SK-N-SH treated with all-trans-retinoic acid at 6 μM for 48 hours (cell line): ENCODE data around the gene ID3.

Experiments used
- ARNTL ChIP-seq: fragments of 450-650 bp; formaldehyde crosslinking; IDR thresholded peaks from 2 replicates; pipeline ENCODE4 v1.5.0; 2020; ENCODE audit warnings: low read depth, mild to moderate bottlenecking, moderate library complexity, borderline replicate concordance
- BACH2 ChIP-seq: fragments of 250-450 bp; sonication (Bioruptor Pico); IDR thresholded peaks from 2 replicates; pipeline ENCODE4 v1.9.0; 2021; ENCODE audit warnings: mild to moderate bottlenecking, borderline replicate concordance
- CSRNP3 ChIP-seq: fragments of 250-450 bp; sonication (Bioruptor Pico); IDR thresholded peaks from 2 replicates; pipeline ENCODE4 v1.5.1; 2021; ENCODE audit warnings: mild to moderate bottlenecking, moderate library complexity
- GLIS3 ChIP-seq: fragments of 250-450 bp; sonication (Bioruptor Pico); IDR thresholded peaks from 2 replicates; pipeline ENCODE4 v1.5.0; 2020; ENCODE audit warnings: mild to moderate bottlenecking, moderate library complexity
- OSR1 ChIP-seq: fragments of 250-450 bp; sonication (Bioruptor Pico); IDR thresholded peaks from 2 replicates; pipeline ENCODE4 v1.8.0; 2022; ENCODE audit warnings: moderate library complexity, mild to moderate bottlenecking, inconsistent platforms
- PPARA ChIP-seq: fragments of 250-450 bp; sonication (Bioruptor Pico); IDR thresholded peaks from 2 replicates; pipeline ENCODE4 v1.5.0; 2020; ENCODE audit warnings: mild to moderate bottlenecking, borderline replicate concordance
- RARB ChIP-seq: fragments of 250-450 bp; sonication (Bioruptor Pico); IDR thresholded peaks from 2 replicates; pipeline ENCODE4 v1.8.0; 2021; ENCODE audit warnings: mild to moderate bottlenecking, moderate library complexity
- TCF4 ChIP-seq: fragments of 250-450 bp; sonication (Bioruptor Pico); IDR thresholded peaks from 2 replicates; pipeline ENCODE4 v1.8.0; 2021; ENCODE audit warnings: mild to moderate bottlenecking, moderate library complexity, borderline replicate concordance
- TSHZ2 ChIP-seq: fragments of 250-450 bp; sonication (Bioruptor Pico); IDR thresholded peaks from 2 replicates; pipeline ENCODE4 v1.5.0; 2020; ENCODE audit warnings: mild to moderate bottlenecking, moderate library complexity
- ZNF70 ChIP-seq: fragments of 450-650 bp; formaldehyde crosslinking; IDR thresholded peaks from 2 replicates; pipeline ENCODE4 v1.5.0; 2020; ENCODE audit warnings: mild to moderate bottlenecking, moderate library complexity
- TF ChIP-seq, protein P1 (sequence below): fragments of 250-450 bp; sonication (Bioruptor Pico); IDR thresholded peaks from 2 replicates; pipeline ENCODE4 v1.8.0; 2020; ENCODE audit warnings: mild to moderate bottlenecking, moderate library complexity, borderline replicate concordance
- TF ChIP-seq, protein P2 (sequence below): fragments of 250-450 bp; sonication (Bioruptor Pico); IDR thresholded peaks from 2 replicates; pipeline ENCODE4 v1.5.1; 2020; ENCODE audit warnings: low read depth, mild to moderate bottlenecking, moderate library complexity

GRCh38 chr1:23594149-23594907 is 35.0 kb upstream of the ID3 start:
- TF ChIP-seq, protein P1, sequence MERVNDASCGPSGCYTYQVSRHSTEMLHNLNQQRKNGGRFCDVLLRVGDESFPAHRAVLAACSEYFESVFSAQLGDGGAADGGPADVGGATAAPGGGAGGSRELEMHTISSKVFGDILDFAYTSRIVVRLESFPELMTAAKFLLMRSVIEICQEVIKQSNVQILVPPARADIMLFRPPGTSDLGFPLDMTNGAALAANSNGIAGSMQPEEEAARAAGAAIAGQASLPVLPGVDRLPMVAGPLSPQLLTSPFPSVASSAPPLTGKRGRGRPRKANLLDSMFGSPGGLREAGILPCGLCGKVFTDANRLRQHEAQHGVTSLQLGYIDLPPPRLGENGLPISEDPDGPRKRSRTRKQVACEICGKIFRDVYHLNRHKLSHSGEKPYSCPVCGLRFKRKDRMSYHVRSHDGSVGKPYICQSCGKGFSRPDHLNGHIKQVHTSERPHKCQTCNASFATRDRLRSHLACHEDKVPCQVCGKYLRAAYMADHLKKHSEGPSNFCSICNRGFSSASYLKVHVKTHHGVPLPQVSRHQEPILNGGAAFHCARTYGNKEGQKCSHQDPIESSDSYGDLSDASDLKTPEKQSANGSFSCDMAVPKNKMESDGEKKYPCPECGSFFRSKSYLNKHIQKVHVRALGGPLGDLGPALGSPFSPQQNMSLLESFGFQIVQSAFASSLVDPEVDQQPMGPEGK = no peak
- TF ChIP-seq RARB (CRISPR knock-in tag) = no peak
- TF ChIP-seq ARNTL (CRISPR knock-in tag) = no peak
- TF ChIP-seq, protein P2, sequence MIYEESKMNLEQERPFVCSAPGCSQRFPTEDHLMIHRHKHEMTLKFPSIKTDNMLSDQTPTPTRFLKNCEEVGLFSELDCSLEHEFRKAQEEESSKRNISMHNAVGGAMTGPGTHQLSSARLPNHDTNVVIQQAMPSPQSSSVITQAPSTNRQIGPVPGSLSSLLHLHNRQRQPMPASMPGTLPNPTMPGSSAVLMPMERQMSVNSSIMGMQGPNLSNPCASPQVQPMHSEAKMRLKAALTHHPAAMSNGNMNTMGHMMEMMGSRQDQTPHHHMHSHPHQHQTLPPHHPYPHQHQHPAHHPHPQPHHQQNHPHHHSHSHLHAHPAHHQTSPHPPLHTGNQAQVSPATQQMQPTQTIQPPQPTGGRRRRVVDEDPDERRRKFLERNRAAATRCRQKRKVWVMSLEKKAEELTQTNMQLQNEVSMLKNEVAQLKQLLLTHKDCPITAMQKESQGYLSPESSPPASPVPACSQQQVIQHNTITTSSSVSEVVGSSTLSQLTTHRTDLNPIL = no peak
- TF ChIP-seq TCF4 (CRISPR knock-in tag) = no peak
- no peak for TF ChIP-seq BACH2 (CRISPR knock-in tag)
- TF ChIP-seq ZNF70 (CRISPR knock-in tag) = no peak
- no peak for TF ChIP-seq PPARA (CRISPR knock-in tag)
- no peak for TF ChIP-seq CSRNP3 (CRISPR knock-in tag)
- TF ChIP-seq GLIS3 (CRISPR knock-in tag) = no peak
- TF ChIP-seq TSHZ2 (CRISPR knock-in tag) = no peak
- TF ChIP-seq OSR1 (CRISPR knock-in tag) = no peak
